Measurements from ENCODE around the gene HNF4A. TPM values are rescaled to one million over a fixed set of nuclear protein-coding genes. Genes with fewer than 3 reads are reported as not detected.

HNF4A gene
- total and polyA plus RNA-seq, 2 of the 13 experiments (the other 11 are each of a cell fraction or from before 2014, with no cell fraction given): 80.9 to 169 TPM

- TF ChIP-seq PAXIP1 (CRISPR knock-in tag; conservative IDR thresholded peaks at IDR 0.05): peak; percentile 70
- TF ChIP-seq CBFB (CRISPR knock-in tag; IDR thresholded peaks at IDR 0.05): 0 out of 2 replicates have a peak, but pooled peaks have one; percentile 85
- no peak for TF ChIP-seq ZNF569 (CRISPR knock-in tag; IDR thresholded peaks at IDR 0.05; ENCODE audit: borderline replicate concordance)
- no peak for TF ChIP-seq IRF1 (CRISPR knock-in tag; IDR thresholded peaks at IDR 0.05; ENCODE audit: low read depth)
- TF ChIP-seq KLF11 (CRISPR knock-in tag; IDR thresholded peaks at IDR 0.05): peak; percentile 76
- TF ChIP-seq ZNF329 (CRISPR knock-in tag; IDR thresholded peaks at IDR 0.05; ENCODE audit: low read depth): no peak
- no peak for TF ChIP-seq ZNF75D (CRISPR knock-in tag; IDR thresholded peaks at IDR 0.05; ENCODE audit: borderline replicate concordance)
- TF ChIP-seq SNAPC5 (CRISPR knock-in tag; IDR thresholded peaks at IDR 0.05; ENCODE audit: borderline replicate concordance): 0 out of 2 replicates have a peak, but pooled peaks have one; percentile 31
- no peak for TF ChIP-seq CREB1 (IDR thresholded peaks at IDR 0.05)
- TF ChIP-seq CREB1 (CRISPR knock-in tag; IDR thresholded peaks at IDR 0.05): no peak
- TF ChIP-seq YEATS4 (CRISPR knock-in tag; IDR thresholded peaks at IDR 0.05; ENCODE audit: borderline replicate concordance): peak; percentile 82; the same call in 1 of the 2 replicates
- no peak for TF ChIP-seq ZBTB46 (CRISPR knock-in tag; IDR thresholded peaks at IDR 0.05; ENCODE audit: borderline replicate concordance)
- TF ChIP-seq ZFP36 (IDR thresholded peaks at IDR 0.05; ENCODE audit: borderline replicate concordance, low read depth, low read length, partially characterized antibody): no peak
- TF ChIP-seq TEAD3 (CRISPR knock-in tag; optimal IDR thresholded peaks at IDR 0.05; ENCODE audit: borderline replicate concordance): peak; percentile 98
- peak; percentile 59 for TF ChIP-seq PTBP1 (IDR thresholded peaks at IDR 0.05; ENCODE audit: low read depth, low read length, poor library complexity, severe bottlenecking)
- TF ChIP-seq ZNF292 (CRISPR knock-in tag; IDR thresholded peaks at IDR 0.05; ENCODE audit: borderline replicate concordance, low read depth): peak; percentile 100
- peak; percentile 42; the same call in 1 of the 2 replicates for TF ChIP-seq POGK (CRISPR knock-in tag; conservative IDR thresholded peaks at IDR 0.05)
- no peak for TF ChIP-seq MAF1 (CRISPR knock-in tag; IDR thresholded peaks at IDR 0.05; ENCODE audit: borderline replicate concordance)
- peak; percentile 98 for TF ChIP-seq ZBTB42 (CRISPR knock-in tag; IDR thresholded peaks at IDR 0.05)
- TF ChIP-seq BCL6 (CRISPR knock-in tag; IDR thresholded peaks at IDR 0.05): peak; percentile 86
- TF ChIP-seq BORCS8-MEF2B (CRISPR knock-in tag; IDR thresholded peaks at IDR 0.05): peak; percentile 94
- no peak for TF ChIP-seq ZFP1 (CRISPR knock-in tag; IDR thresholded peaks at IDR 0.05)
Observed at GRCh38 chr20:44370639-44371218, 15.2 kb downstream of the HNF4A start (continued).
